OCI-LY7 (cell line): ENCODE results near the gene NOXO1.

ENCODE experiments used
- EZH2phosphoT487 ChIP-seq: fragments of 200-600 bp; sonication (generic); IDR thresholded peaks from 2 replicates; pipeline ENCODE4 v1.6.1; 2018; ENCODE audit warnings: low read depth, borderline replicate concordance, mild to moderate bottlenecking, mixed run types, antibody characterized with exemption, low read length, moderate library complexity, mixed read lengths
- TF ChIP-seq, protein P1 (sequence below): fragments of 200-600 bp; sonication (generic); conservative IDR thresholded peaks from 2 replicates; pipeline ENCODE4 v1.5.1; 2014; ENCODE audit warnings: mild to moderate bottlenecking, antibody characterized with exemption, low read length, moderate library complexity, mixed read lengths

- TF ChIP-seq, protein P1, sequence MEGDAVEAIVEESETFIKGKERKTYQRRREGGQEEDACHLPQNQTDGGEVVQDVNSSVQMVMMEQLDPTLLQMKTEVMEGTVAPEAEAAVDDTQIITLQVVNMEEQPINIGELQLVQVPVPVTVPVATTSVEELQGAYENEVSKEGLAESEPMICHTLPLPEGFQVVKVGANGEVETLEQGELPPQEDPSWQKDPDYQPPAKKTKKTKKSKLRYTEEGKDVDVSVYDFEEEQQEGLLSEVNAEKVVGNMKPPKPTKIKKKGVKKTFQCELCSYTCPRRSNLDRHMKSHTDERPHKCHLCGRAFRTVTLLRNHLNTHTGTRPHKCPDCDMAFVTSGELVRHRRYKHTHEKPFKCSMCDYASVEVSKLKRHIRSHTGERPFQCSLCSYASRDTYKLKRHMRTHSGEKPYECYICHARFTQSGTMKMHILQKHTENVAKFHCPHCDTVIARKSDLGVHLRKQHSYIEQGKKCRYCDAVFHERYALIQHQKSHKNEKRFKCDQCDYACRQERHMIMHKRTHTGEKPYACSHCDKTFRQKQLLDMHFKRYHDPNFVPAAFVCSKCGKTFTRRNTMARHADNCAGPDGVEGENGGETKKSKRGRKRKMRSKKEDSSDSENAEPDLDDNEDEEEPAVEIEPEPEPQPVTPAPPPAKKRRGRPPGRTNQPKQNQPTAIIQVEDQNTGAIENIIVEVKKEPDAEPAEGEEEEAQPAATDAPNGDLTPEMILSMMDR, result no peak
- no peak for TF ChIP-seq EZH2phosphoT487
Measured at GRCh38 chr16:1998360-1998835, 17.1 kb upstream of the NOXO1 start.
